Measurements from ENCODE around the gene KIAA1328.

Gene KIAA1328

DNA sequence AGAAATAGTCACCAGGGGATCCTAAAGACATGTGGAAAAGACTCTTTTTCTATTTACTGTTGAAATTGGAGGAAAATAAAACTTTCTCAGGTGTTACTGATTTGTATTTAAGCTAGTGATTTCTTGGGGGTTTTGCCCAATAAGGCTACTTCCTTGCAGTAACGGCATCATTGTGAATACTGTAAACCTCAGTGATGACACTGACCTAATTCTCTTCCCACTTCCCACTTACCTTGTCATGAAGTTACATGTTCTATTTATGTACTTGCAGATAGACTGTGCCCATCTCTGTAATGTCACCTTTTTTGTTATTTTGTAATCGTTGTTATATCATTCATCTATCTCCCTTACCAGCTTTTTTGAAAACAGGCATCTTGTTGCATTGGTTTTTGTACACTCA, 134.5 kb downstream of the KIAA1328 start:
- Histone ChIP-seq H3K27me3 (ENCODE audit: control insufficient read depth, insufficient read depth, low read length) (no peaks in the 10 kb centered on the region), H3K4me1 (ENCODE audit: control insufficient read depth, insufficient read depth, low read length) (no peaks in the 10 kb centered on the region), H3K4me3 (ENCODE audit: low read depth, low read length) (no peak overlapping the region), H3K9me3 (ENCODE audit: control insufficient read depth, insufficient read depth, low read length) (no peaks in the 10 kb centered on the region), H3K36me3 (ENCODE audit: control insufficient read depth, insufficient read depth, low read length) (no peaks in the 10 kb centered on the region), H3K9ac (ENCODE audit: low read depth, low read length) (no peak overlapping the region)

DNA sequence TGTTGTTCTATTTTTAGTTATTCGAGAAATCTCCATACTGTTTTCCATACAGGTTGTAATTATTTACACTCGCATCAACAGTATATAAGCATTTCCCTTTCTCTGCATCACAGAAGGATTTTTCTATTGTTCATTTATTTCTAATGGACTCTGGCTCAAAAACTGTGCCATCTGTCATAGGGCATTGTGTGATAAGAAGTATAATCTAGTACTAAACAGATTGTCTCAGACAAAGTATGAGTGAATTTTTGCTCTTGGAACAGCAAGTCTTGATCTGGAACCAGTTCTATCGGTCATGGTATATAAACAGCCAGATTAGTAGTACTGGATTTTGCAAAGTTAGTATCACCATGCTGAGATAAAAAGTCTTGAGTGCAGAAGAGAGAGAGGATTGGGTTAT, 145.8 kb downstream of the KIAA1328 start:
- Histone ChIP-seq H3K9me3 (ENCODE audit: control insufficient read depth, insufficient read depth, low read length) (no peaks in the 10 kb centered on the region), H3K27me3 (ENCODE audit: control insufficient read depth, insufficient read depth, low read length) (no peaks in the 10 kb centered on the region), H3K4me3 (ENCODE audit: low read depth, low read length) (no peak overlapping the region), H3K4me1 (ENCODE audit: control insufficient read depth, insufficient read depth, low read length) (no peaks in the 10 kb centered on the region), H3K36me3 (ENCODE audit: control insufficient read depth, insufficient read depth, low read length) (no peaks in the 10 kb centered on the region), H3K9ac (ENCODE audit: low read depth, low read length) (no peak overlapping the region)

DNA sequence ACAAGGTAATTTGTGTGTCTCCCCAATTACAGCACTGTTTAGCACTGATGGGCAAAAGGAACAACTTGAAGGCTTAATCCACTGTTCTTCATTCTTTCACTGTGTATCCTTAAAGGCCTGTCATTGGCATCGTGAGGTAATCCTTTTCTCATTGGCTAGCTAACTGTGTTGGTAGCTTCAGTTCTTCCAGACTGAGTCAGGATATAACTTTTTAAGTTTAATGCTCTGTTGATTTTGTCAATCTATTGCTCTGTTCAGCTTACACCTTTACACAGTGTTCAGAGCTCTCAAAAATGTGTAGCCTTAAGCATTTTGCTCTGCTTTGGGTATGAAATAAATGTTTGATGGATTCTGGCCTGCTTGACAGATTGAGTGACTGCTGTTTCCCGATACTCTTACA, 148.2 kb downstream of the KIAA1328 start:
- Histone ChIP-seq H3K9me3 (ENCODE audit: control insufficient read depth, insufficient read depth, low read length) (no peaks in the 10 kb centered on the region), H3K36me3 (ENCODE audit: control insufficient read depth, insufficient read depth, low read length) (no peaks in the 10 kb centered on the region), H3K4me1 (ENCODE audit: control insufficient read depth, insufficient read depth, low read length) (no peaks in the 10 kb centered on the region), H3K9ac (ENCODE audit: low read depth, low read length) (no peak overlapping the region), H3K27me3 (ENCODE audit: control insufficient read depth, insufficient read depth, low read length) (no peaks in the 10 kb centered on the region), H3K4me3 (ENCODE audit: low read depth, low read length) (no peak overlapping the region)

DNA sequence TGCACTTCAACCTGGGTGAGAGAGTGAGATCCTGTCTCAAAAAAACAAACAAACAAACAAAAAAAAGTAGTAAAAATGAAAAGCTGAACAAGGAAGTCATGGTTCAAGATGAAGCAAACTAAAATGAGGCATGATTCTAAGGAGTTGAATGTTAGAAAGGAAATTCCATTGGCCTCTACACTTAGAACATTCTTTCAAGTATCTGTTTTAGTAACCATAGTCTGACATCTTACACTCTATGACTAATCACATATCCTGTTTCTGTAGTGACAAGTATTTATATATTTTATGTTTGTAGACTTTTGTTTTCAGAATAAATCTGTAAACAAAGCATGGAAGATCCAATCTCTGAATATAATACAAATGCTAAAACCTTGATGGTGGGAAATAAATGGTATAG, 164.1 kb downstream of the KIAA1328 start:
- Histone ChIP-seq H3K9me3 (ENCODE audit: control insufficient read depth, insufficient read depth, low read length) (no peaks in the 10 kb centered on the region), H3K4me1 (ENCODE audit: control insufficient read depth, insufficient read depth, low read length) (no peaks in the 10 kb centered on the region), H3K27me3 (ENCODE audit: control insufficient read depth, insufficient read depth, low read length) (no peaks in the 10 kb centered on the region), H3K36me3 (ENCODE audit: control insufficient read depth, insufficient read depth, low read length) (no peaks in the 10 kb centered on the region), H3K4me3 (ENCODE audit: low read depth, low read length) (no peak overlapping the region), H3K9ac (ENCODE audit: low read depth, low read length) (no peak overlapping the region)

DNA sequence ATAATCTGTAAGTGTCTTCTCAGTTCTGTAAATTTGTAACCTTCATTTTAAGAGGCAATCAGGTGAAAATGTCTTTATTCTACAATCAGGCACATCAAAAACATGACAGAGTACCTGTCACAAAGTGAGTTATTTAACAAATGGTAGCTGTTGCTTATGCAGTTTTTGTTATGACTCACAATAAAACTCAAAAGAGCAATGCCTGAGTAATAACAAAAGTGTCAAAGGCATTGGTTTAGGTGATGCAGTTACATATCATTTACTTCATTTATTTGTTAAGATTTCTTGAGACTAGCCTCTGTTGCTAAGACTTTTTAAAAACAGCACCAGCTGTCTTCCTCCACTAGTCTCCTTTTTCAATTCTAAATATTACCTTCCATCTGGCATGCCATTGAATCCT, 177.8 kb downstream of the KIAA1328 start:
- no peaks in the 10 kb centered on the region for H3K4me1 ChIP-seq (ENCODE audit: control insufficient read depth, insufficient read depth, low read length)
- no peak overlapping the region for H3K9ac ChIP-seq (ENCODE audit: low read depth, low read length)
- no peaks in the 10 kb centered on the region for H3K27me3 ChIP-seq (ENCODE audit: control insufficient read depth, insufficient read depth, low read length)
- H3K36me3 ChIP-seq (ENCODE audit: control insufficient read depth, insufficient read depth, low read length) = no peaks in the 10 kb centered on the region
- H3K4me3 ChIP-seq (ENCODE audit: low read depth, low read length) = no peak overlapping the region
- no peaks in the 10 kb centered on the region for H3K9me3 ChIP-seq (ENCODE audit: control insufficient read depth, insufficient read depth, low read length)

DNA sequence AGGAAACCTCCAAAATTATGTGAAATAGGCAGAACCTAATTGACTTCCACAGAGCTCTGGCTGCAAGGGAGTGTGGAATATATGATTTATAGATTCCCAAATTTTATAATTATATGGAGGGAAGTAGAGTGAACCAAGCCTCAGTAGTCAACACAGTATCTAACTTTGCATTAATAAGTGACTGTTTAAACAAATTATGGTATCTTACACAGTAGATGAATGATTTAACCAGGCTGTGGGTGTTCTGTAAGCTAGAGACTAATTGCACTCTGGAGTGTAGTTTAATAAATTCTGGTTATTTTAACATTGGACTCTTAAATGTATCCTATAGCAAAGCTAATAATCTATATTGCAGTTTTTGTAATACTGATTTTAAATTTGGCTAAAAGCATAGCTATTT, 183.5 kb downstream of the KIAA1328 start:
- Histone ChIP-seq H3K27me3 (ENCODE audit: control insufficient read depth, insufficient read depth, low read length) (no peaks in the 10 kb centered on the region), H3K9me3 (ENCODE audit: control insufficient read depth, insufficient read depth, low read length) (no peaks in the 10 kb centered on the region), H3K9ac (ENCODE audit: low read depth, low read length) (no peak overlapping the region), H3K4me3 (ENCODE audit: low read depth, low read length) (no peak overlapping the region), H3K36me3 (ENCODE audit: control insufficient read depth, insufficient read depth, low read length) (no peaks in the 10 kb centered on the region), H3K4me1 (ENCODE audit: control insufficient read depth, insufficient read depth, low read length) (no peaks in the 10 kb centered on the region)

DNA sequence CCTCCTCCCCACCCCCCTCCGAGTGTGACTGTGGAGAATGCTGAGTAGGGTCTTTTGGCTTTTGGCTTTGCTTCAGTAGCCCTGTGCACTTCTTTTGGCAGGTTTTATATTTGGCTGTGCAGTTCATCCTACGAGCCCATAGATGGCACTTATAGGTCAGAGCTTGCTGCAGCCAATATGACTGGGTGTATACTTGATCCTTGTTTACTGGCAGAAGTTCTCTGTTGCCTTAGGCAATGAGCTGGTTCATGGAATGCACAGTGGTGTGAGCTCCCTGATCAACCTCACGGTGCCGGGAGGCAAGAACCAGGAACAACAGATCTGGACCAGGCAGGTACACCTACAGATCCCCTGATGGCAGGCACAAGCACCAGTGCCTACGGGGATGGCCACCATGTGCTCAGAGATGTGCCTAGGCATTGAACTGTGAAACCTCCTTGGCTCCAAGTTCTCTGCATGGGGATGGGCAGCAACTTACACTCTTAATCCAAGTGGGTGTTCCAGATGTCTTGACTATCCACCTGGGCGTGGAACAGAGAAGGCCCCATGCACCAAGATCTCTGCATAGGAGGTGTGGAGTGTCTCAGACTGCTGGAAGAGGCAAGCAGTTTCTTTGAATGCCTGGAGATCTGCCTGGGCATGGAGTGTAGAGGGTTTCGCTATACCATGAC, 190.4 kb downstream of the KIAA1328 start:
- Histone ChIP-seq H3K4me1 (ENCODE audit: control insufficient read depth, insufficient read depth, low read length) (no peaks in the 10 kb centered on the region), H3K9me3 (ENCODE audit: control insufficient read depth, insufficient read depth, low read length) (no peaks in the 10 kb centered on the region), H3K9ac (ENCODE audit: low read depth, low read length) (no peak overlapping the region), H3K36me3 (ENCODE audit: control insufficient read depth, insufficient read depth, low read length) (no peaks in the 10 kb centered on the region), H3K27me3 (ENCODE audit: control insufficient read depth, insufficient read depth, low read length) (no peaks in the 10 kb centered on the region), H3K4me3 (ENCODE audit: low read depth, low read length) (no peak overlapping the region)

DNA sequence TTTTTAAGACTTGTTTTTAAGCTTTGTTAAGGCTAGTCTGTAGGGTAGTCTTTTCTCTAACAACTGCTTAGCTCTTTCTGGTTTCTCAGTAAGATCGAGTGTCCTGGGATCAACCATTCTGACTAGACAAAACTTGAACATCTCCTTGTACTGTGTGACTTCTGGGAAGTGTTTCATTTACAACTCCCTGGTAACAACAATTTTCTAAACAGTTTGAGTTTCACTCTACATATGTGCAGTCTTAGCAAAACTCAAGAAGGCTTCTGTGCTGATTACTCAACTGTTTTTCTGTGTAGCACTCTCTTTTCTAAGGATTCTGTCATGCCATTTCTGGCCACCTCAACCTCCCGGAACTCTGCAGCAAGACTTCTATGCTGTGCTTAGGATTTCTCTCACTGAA, 204.5 kb downstream of the KIAA1328 start:
- H3K9me3 ChIP-seq (ENCODE audit: control insufficient read depth, insufficient read depth, low read length) = no peaks in the 10 kb centered on the region
- no peaks in the 10 kb centered on the region for H3K27me3 ChIP-seq (ENCODE audit: control insufficient read depth, insufficient read depth, low read length)
- no peak overlapping the region for H3K4me3 ChIP-seq (ENCODE audit: low read depth, low read length)
- no peaks in the 10 kb centered on the region for H3K36me3 ChIP-seq (ENCODE audit: control insufficient read depth, insufficient read depth, low read length)
- no peaks in the 10 kb centered on the region for H3K4me1 ChIP-seq (ENCODE audit: control insufficient read depth, insufficient read depth, low read length)
- no peak overlapping the region for H3K9ac ChIP-seq (ENCODE audit: low read depth, low read length)

DNA sequence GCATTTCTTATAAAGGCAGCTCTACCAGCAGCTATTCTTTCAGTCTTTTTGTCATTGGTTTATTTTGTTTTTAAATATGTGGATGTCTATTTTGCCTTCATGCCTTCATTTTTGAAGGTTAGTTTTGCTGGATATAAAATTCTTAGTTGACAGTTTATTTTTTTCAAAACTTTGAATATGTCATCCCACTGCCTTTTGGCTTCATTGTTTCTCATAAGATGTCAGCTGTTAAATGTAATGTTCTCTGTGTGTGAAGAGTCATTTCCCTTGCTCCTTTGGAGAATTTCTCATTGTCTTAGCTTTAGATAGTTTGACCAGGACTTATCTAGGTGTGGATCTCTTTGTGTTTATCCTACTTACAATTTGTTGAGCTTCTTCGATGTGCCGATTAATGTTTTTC, 213.5 kb downstream of the KIAA1328 start:
- Histone ChIP-seq H3K4me3 (ENCODE audit: low read depth, low read length) (no peak overlapping the region), H3K9me3 (ENCODE audit: control insufficient read depth, insufficient read depth, low read length) (no peaks in the 10 kb centered on the region), H3K36me3 (ENCODE audit: control insufficient read depth, insufficient read depth, low read length) (no peaks in the 10 kb centered on the region), H3K27me3 (ENCODE audit: control insufficient read depth, insufficient read depth, low read length) (no peaks in the 10 kb centered on the region), H3K4me1 (ENCODE audit: control insufficient read depth, insufficient read depth, low read length) (no peaks in the 10 kb centered on the region), H3K9ac (ENCODE audit: low read depth, low read length) (no peak overlapping the region)

DNA sequence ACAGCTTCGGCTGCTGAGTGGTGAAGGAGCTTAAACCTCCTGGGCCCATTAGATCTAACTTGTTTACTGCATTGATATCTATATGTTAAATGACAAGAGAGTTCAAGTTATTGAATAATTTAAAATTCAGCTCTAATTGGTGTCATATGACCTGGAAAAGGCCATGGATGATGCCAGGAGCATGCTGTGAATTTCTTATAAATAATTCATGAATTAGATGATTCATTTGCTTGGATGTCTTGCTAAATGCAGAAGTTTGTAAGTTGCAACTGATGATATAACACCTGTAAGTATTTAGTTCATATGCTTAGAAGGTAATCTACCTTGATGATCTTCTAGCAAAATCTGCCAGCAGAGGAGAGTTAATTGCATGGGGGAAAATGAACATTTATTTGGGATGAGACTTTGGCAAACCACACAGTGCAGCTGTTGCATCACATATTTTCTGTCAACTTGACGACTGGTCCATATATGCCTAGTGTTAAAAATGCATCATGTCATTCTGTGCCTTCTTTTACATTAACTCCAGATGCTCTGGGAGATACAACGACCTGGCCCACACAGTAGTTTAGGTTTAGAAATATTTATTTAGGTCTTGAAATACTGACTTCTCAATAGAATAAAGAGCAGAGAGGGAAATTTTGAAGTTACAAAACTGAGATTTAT, 226.3 kb downstream of the KIAA1328 start:
- Histone ChIP-seq H3K4me3 (ENCODE audit: low read depth, low read length) (no peak overlapping the region), H3K36me3 (ENCODE audit: control insufficient read depth, insufficient read depth, low read length) (no peaks in the 10 kb centered on the region), H3K9ac (ENCODE audit: low read depth, low read length) (no peak overlapping the region), H3K9me3 (ENCODE audit: control insufficient read depth, insufficient read depth, low read length) (no peaks in the 10 kb centered on the region), H3K27me3 (ENCODE audit: control insufficient read depth, insufficient read depth, low read length) (no peaks in the 10 kb centered on the region), H3K4me1 (ENCODE audit: control insufficient read depth, insufficient read depth, low read length) (no peaks in the 10 kb centered on the region)

DNA sequence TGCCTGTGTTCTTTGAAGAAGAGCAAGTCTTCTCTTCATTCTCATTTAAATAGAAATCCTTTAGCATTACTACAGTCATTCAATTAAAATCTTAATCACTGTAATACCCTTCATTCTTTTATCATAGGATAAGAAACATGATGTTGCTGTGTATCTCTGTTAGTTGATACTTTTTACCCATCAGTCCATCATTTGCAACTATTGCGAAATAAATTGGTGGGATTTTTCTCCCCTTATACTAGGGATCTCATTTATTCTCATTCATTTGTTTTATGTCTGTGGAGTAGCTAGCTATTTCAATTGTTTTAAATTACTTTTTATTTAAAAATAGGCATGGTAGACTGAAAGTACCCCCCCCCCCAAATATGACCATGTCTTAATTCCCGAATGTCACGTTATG, 235.3 kb downstream of the KIAA1328 start:
- Histone ChIP-seq H3K9ac (ENCODE audit: low read depth, low read length) (no peak overlapping the region), H3K4me3 (ENCODE audit: low read depth, low read length) (no peak overlapping the region), H3K27me3 (ENCODE audit: control insufficient read depth, insufficient read depth, low read length) (no peaks in the 10 kb centered on the region), H3K4me1 (ENCODE audit: control insufficient read depth, insufficient read depth, low read length) (no peaks in the 10 kb centered on the region), H3K9me3 (ENCODE audit: control insufficient read depth, insufficient read depth, low read length) (no peaks in the 10 kb centered on the region), H3K36me3 (ENCODE audit: control insufficient read depth, insufficient read depth, low read length) (no peaks in the 10 kb centered on the region)

DNA sequence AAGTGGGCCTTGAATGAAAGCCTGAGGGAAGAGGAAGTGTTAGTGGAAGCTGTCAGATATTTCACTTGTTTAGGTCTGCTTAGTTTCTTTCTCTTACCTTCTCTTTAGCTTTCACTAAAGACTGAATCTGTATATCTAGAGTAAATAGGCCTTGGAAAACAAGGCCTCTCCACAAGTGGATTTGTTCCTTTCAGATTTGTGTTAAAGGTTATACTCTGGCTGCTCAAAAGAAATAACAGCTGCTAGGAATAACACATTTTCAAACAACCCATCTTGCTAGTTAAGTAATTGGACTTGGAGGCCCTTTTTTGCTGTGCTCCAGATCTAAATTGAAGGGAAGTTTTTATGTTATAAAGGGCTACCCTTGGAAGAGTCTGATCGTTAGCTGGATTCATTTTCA, 236.3 kb downstream of the KIAA1328 start:
- no peaks in the 10 kb centered on the region for H3K36me3 ChIP-seq (ENCODE audit: control insufficient read depth, insufficient read depth, low read length)
- H3K9ac ChIP-seq (ENCODE audit: low read depth, low read length) = no peak overlapping the region
- no peaks in the 10 kb centered on the region for H3K27me3 ChIP-seq (ENCODE audit: control insufficient read depth, insufficient read depth, low read length)
- H3K4me1 ChIP-seq (ENCODE audit: control insufficient read depth, insufficient read depth, low read length) = no peaks in the 10 kb centered on the region
- H3K4me3 ChIP-seq (ENCODE audit: low read depth, low read length) = no peak overlapping the region
- H3K9me3 ChIP-seq (ENCODE audit: control insufficient read depth, insufficient read depth, low read length) = no peaks in the 10 kb centered on the region
